D341Med (cell line): Measurements from ENCODE around the gene OGFOD2.

Experiments used
- DNase-seq: peaks from one replicate; pipeline ENCODE4 v3.0.0; 2012; ENCODE audit warnings: low spot score

OGFOD2 gene

DNA sequence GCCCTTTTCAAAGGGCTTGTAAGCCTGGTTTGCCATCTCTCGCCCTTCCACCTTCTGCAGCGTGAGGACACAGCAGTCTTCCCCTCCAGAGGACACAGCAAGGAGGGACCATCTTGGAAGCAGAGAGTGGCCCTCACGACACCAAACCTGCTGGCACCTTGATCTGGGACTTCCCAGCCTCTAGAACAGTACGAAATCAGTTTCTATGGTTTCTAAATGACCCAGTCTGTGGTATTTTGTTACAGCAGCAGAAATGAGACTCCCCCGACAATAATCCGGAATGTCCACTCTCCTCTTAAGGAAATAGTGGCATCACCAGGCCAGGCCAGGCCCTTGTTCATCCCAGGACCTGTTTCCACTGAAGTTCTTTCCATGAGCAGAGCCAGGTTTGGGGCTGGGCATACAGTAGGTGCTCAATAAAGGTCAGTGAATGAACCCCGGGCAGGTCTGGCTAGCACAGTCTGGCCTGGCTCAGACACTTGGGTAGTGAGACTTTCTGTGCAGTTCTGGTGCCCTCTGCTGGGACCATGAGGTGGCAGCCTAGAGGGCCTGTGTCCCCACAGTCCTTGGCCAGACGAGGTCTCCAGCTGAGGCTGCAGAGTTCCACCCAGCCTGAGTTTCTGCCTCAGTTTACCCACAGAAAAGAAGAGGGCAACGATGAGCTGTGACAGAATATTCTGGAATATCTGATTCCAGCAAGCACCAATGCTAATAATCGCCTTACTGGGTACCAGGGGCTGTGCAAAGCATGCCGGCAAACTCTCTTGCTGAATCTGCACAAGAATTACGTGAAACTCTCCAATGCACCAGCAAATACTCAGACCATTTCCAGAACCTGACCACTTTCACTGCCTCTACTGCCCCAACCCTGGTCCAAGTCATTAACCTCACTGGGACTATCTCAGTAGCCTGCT, 22.8 kb upstream of the OGFOD2 start:
- peak; percentile 90 for DNase-seq

DNA sequence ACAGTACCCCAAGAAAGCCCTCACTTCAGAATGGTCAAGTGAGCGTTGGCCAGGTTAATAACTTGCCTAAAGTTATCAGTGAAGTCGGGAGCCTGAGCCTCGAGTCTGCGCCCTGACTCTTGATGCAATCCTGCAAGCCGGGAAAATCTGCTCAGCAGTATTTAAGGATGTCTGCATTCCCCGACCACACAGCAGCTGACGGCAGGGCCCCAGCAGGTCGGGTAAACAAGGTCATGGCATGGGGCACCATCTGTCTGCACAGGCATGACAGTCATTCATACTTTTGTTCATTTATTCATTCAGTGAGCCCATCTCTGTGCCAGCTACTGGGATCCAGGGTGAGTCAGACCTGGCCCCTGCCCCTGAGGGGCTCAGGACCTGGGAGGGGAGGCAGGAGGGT, 19.9 kb upstream of the OGFOD2 start:
- peak; percentile 38 for DNase-seq

DNA sequence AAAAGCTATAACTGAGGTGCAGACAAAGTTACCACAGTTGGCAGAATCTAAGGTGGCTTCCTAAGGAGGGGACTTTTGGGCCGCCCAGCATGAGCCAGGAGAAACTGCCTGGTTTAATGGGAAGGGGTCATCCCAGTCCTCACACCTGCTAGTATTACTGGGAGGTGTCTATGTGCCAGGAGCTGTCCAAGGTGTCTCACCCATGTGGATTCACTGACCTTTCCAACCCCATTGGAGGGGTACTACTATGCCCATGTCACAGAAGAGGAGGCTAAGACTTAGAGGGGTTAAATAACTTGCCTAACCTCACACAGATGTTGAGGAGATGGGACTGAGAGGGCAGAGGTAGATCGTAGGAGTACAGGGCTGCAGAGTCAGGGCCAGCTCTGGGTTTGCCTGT, 19.0 kb upstream of the OGFOD2 start:
- DNase-seq = no peak

GRCh38 chr12:122958198-122958888, 16.7 kb upstream of the OGFOD2 start:
- no peak for DNase-seq

DNA sequence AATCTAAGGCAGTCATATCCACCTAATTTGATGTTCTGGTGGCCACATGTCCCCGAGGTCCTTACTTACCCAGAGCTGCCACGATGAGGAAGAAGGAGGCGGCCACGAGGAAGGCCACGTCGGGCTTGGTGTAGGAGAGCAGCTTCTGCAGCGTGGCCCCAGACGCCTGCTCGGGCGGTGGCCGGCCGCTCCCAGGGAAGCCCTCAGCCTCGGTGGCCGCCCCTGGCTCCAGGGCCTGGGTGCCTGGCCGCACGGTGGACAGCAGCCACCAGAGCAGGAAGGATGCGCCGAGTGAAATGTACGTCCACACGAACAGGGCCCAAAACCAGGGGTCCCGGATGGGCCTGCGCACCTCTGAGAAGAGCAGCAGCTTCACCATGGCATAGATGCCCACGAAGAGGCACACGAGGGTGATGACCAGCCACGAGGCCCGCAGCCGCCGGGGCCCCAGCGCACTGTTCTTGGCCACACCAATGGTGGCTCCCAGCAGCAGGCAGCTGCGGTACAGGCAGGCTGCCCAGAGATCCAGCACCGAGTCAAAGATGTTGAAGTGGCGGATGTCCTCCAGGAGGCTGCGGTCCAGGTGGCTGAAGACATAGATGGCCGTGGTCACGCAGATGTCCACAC, 15.4 kb upstream of the OGFOD2 start:
- DNase-seq = no peak

GRCh38 chr12:122960193-122960569, 14.9 kb upstream of the OGFOD2 start:
- DNase-seq = no peak

DNA sequence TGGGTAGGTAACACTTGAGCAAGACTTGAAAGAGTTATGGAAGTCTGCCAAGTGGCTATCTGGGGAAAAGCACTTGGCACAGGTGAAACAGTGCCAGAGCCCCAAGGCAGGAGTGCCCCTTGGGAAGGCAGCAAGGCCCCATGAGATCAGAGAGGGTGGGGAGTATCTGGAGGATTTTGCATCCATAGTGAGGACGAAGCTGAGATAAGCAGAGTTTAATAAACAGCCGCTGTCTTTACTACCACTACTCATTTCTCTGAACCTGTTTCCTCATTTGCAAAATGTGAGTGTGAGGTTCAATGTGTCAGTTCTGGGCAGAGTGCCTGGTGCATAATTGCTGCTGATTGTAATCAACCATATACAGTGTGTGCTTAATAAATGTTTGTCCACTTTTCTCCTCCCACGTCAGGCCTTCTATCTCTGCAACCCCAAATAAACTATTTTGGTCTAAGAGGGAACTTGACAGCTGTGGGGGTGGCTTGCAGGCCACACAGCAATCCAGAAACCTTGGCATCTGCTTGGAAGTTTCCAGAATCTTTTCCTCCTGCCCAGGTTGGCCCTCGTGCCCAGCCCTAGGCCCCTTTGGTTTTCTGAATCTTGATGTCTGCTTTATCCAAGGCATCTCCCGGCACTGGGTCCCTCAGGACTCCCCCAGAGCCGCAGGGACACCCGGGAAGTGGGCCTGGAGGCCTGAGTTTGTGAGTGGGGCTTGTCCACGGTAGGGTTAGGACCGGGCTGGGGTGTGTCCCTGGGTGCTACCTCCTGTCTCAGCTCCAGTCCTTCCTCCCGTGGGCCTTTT, 13.3 kb upstream of the OGFOD2 start:
- peak; percentile 72 for DNase-seq

DNA sequence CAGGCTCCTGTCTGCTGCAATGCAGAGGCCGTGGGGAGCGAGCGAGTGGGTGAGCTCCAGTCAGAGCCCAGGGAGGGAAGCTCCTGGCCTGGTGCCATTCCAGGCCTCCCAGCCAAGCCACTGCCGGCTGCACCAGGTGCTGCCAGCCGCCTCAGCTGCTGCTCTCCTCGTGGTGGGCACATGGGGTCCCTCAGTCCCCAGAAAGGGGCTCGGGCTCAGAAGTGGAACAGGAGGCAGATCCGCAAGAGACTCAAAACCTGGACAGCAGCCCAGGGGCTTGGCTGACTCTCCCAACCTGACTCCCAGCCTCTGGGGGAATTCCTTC, 11.1 kb upstream of the OGFOD2 start:
- peak; percentile 75 for DNase-seq

DNA sequence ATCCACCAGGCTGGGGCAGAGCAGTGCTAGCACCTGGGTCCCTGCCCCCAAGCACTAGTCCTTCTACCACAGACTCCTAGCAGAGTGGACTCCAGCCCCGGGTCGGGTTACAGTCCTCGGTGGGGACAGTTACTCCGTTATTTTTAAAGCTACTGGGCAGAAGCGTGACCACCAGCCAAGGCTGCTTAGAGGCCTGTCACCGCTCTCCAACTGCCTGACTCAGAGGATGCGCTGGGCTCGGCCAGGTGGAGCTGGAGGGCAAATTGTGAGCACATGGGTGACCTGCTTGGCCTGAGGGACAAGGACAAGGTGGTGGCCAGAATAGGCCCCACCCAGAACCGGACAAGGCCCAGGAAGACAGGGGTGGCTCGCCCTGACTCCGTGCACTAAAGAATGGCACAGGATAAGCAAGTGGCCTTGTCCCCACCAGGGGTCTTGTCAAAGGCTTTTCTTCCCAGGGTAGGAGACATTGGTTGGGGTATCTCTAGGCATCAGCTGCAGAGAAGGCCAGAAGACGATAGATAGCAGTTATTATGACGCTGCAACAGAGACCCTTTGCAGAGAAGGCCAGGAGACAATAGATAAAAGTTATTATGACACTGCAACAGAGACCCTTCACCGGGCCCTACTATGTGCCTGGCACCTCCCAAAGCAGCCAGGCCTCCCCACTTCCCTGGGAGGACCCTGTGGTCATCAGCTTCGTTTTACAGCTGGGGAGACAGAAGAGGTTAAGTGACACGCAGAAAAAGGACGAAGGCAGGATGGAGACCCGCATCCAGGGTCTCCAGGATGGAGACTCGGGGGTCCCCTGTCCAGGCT, 10.4 kb upstream of the OGFOD2 start:
- no peak for DNase-seq

DNA sequence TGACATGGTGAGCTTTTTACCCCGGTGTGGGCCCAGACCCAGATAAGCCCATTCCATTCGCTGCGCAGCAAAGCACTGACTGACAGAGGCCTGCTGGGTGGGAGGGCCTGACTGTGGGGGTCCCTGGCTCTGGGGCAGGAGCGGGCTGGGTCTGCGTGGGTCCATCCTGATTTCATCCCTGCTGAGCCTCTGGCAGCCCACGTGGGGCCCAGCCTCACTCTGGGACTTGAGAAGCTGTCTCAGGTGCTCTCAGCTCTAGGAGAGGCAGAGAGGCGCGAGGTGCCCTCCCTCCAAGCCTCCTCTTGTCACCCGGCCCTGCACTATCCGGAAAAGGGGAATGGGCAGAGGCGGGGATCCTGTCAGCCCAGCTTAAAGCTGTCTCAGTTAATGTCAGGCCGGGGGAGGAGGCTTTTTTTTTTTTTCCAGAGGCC, 9.7 kb upstream of the OGFOD2 start:
- DNase-seq = no peak

- peak; percentile 99 for DNase-seq
These were observed 8.9 kb upstream of the OGFOD2 start, which contains the start of gene ABCB9 for GRCh38 chr12:122965851-122966742. ABCB9 (minus strand) TSS chr12:122966463; CDS start chr12:122960235, 6,228 bp downstream.

DNA sequence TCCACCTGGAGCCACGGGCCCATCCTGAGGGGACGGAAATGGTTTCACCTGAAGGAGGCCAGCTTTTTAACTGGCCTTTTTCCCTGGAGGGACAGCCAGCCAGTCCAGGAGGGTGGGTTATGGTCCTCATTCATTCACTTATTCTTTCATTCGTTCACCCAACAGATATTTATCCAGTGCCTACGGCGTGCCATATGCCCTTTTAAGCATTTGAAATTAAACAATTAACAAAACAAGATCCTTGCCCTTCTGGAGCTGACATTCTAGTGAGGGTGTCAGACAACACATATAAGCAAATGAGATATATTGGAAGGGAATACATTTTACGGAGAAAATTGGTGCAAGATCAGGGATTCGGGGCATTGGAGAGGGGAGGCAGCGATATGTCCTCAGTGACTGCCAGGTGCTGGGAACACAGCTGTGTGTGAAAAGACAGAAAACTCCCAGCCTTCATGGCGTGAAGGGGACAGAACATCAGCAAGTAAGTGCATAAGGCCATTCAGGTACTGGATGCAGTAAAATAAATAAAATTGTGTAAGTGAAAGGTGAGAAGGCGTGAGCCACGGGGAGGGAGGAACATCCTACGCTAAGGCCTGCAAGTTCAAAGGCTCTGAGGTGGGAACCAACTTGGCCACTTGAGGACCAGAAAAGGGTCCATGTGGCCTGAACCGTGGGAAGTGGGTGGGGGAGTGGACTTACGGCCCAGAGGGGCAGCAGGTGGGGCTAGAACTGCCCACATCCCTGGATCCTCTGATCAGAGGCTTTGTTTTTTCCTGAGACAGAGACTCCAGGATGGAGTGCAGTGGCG, 8.1 kb upstream of the OGFOD2 start:
- no peak for DNase-seq

- no peak for DNase-seq
These were observed 6.9 kb upstream of the OGFOD2 start for GRCh38 chr12:122968104-122968503.

DNA sequence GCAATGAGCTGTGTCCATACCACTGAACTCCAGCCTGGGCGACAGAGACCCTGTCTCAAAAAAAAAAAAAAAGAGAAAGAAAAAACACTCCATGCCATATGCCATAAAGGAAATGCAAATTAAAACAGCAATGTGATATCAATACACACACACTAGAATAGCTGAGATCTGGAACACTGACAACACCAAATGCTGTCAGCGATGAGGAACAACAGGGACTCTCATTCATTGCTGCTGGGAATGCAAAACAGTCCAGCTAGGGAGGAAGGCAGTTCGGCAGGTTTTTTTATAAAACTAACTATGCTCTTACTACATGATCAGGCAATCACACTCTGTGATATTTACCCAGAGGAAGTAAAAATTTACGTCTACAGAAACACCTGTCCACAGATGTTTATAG, 5.4 kb upstream of the OGFOD2 start:
- DNase-seq = no peak

GRCh38 chr12:122974274-122974891, 661 bp upstream of the OGFOD2 start:
- DNase-seq = peak; percentile 92

- no peak for DNase-seq
These were observed 975 bp downstream of the OGFOD2 start for GRCh38 chr12:122975790-122976647.

DNA sequence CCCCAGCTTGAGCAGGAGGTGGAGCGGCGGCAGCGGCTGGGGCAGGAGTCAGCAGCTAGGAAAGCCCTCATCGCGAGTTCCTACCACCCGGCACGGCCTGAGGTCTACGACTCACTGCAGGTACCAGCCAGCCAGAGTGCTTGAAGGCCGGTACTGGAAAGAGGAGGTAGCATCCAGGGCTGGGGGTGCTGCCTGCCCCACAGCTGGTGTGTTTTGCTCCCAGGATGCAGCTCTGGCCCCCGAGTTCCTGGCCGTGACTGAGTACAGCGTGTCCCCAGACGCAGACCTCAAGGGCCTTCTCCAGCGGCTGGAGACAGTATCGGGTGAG, 1.6 kb downstream of the OGFOD2 start:
- DNase-seq = no peak

GRCh38 chr12:122977153-122977552, 2.1 kb downstream of the OGFOD2 start:
- DNase-seq = no peak
